ENCODE measurements around the gene G3BP2. TPM values are rescaled to one million over a fixed set of nuclear protein-coding genes. Genes with fewer than 3 reads are reported as not detected.
A peak's percentile ranks its signal among the peaks of the same experiment; 100 is the strongest.
"Not testable (repeated sequence)": the region's sequence is repeated elsewhere in the genome, so short reads cannot be mapped to it uniquely, and the experiment has no call there.

The G3BP2 gene
- total RNA-seq, 1 experiment from 2014 or later, result 187 TPM

- intact Hi-C loops (cut with micrococcal nuclease; ENCODE audit: unreplicated experiment), result no loop called here
- Histone ChIP-seq H3K36me3 (ENCODE audit: control insufficient read depth, insufficient read depth, low read length) (no peaks in the 10 kb centered on the region), H3K4me1 (no peaks in the 10 kb centered on the region), H3K27me3 (replicated peaks; ENCODE audit: control insufficient read depth, insufficient read depth, low read length) (no peaks in the 10 kb centered on the region), H3K9me3 (no peaks in the 10 kb centered on the region), H3K4me3 (ENCODE audit: low read depth, low read length) (no peak overlapping the region)
- DNase-seq, result no peak
- POLR2A ChIA-PET, result interaction anchor here (0.9 kb wide), 1 partner anchor 23 kb away, joined by 3 read pairs; no protein-coding TSS in a partner anchor
- Mint-ChIP-seq H3K4me1 (ENCODE audit: low read depth, unreplicated experiment) (no peaks in the 10 kb centered on the region), H3K27ac (ENCODE audit: unreplicated experiment) (no peak overlapping the region), H3K36me3 (ENCODE audit: insufficient read depth, unreplicated experiment) (peaks cover 6% of the 10 kb centered on the region), H3K9me3 (ENCODE audit: unreplicated experiment) (no peaks in the 10 kb centered on the region), H3K27me3 (ENCODE audit: insufficient read depth, unreplicated experiment) (no peaks in the 10 kb centered on the region), H3K4me3 (ENCODE audit: unreplicated experiment) (no peak overlapping the region)
- no TSS peak for BruUV-seq (replicated peaks)
- CTCF ChIA-PET, result no interaction called here
- no peak for TF ChIP-seq CTCF (IDR thresholded peaks at IDR 0.05; ENCODE audit: insufficient read depth in 1 of 2, low read depth in 1 of 2, low read length in 1 of 2, severe bottlenecking in 1 of 2, unreplicated experiment in 1 of 2)
Observed at GRCh38 chr4:75696581-75696980, 23.4 kb upstream of the G3BP2 start.

GRCh38 chr4:75696071-75696470 is 22.9 kb upstream of the G3BP2 start:
- ChIA-PET POLR2A (interaction anchor here (0.5 to 0.9 kb wide), 3 partner anchors 22 to 40 kb away, joined by 3 to 4 read pairs (median 3); partner anchors contain the start of gene USO1), CTCF (no interaction called here)
- H3K36me3 Mint-ChIP-seq (ENCODE audit: insufficient read depth, unreplicated experiment), result peaks cover 6% of the 10 kb centered on the region

GRCh38 chr4:75692066-75692465 is 18.9 kb upstream of the G3BP2 start:
- intact Hi-C loops (cut with micrococcal nuclease; ENCODE audit: unreplicated experiment); H3K27me3 ChIP-seq (replicated peaks; ENCODE audit: control insufficient read depth, insufficient read depth, low read length); H3K4me3 Mint-ChIP-seq (ENCODE audit: unreplicated experiment); H3K27me3 Mint-ChIP-seq (ENCODE audit: insufficient read depth, unreplicated experiment); H3K36me3 Mint-ChIP-seq (ENCODE audit: insufficient read depth, unreplicated experiment); H3K4me3 ChIP-seq (ENCODE audit: low read depth, low read length); H3K4me1 Mint-ChIP-seq (ENCODE audit: low read depth, unreplicated experiment); BruUV-seq (replicated peaks); H3K4me1 ChIP-seq; H3K36me3 ChIP-seq (ENCODE audit: control insufficient read depth, insufficient read depth, low read length); POLR2A ChIA-PET; DNase-seq; H3K9me3 Mint-ChIP-seq (ENCODE audit: unreplicated experiment); H3K9me3 ChIP-seq; H3K27ac Mint-ChIP-seq (ENCODE audit: unreplicated experiment): not testable (repeated sequence)
- CTCF ChIA-PET, result interaction anchor here (0.5 kb wide), 1 partner anchor 31 kb away, joined by 3 read pairs; no protein-coding TSS in a partner anchor

More at GRCh38 chr4:75696071-75696470, 22.9 kb upstream of the G3BP2 start:
- Histone ChIP-seq H3K4me3 (ENCODE audit: low read depth, low read length) (no peak overlapping the region), H3K36me3 (ENCODE audit: control insufficient read depth, insufficient read depth, low read length) (no peaks in the 10 kb centered on the region), H3K4me1 (no peaks in the 10 kb centered on the region), H3K9me3 (no peaks in the 10 kb centered on the region), H3K27me3 (replicated peaks; ENCODE audit: control insufficient read depth, insufficient read depth, low read length) (no peaks in the 10 kb centered on the region)
- Mint-ChIP-seq H3K27me3 (ENCODE audit: insufficient read depth, unreplicated experiment) (no peaks in the 10 kb centered on the region), H3K9me3 (ENCODE audit: unreplicated experiment) (no peaks in the 10 kb centered on the region), H3K4me3 (ENCODE audit: unreplicated experiment) (no peak overlapping the region), H3K4me1 (ENCODE audit: low read depth, unreplicated experiment) (no peaks in the 10 kb centered on the region), H3K27ac (ENCODE audit: unreplicated experiment) (no peak overlapping the region)
- intact Hi-C loops (cut with micrococcal nuclease; ENCODE audit: unreplicated experiment), result no loop called here
- BruUV-seq (replicated peaks), result no TSS peak
- TF ChIP-seq CTCF (IDR thresholded peaks at IDR 0.05; ENCODE audit: insufficient read depth in 1 of 2, low read depth in 1 of 2, low read length in 1 of 2, severe bottlenecking in 1 of 2, unreplicated experiment in 1 of 2), result no peak
- DNase-seq, result peak in 1 of 2 experiments; percentile 23

GRCh38 chr4:75687125-75687524 is 13.9 kb upstream of the G3BP2 start:
- H3K27me3 ChIP-seq (replicated peaks; ENCODE audit: control insufficient read depth, insufficient read depth, low read length); intact Hi-C loops (cut with micrococcal nuclease; ENCODE audit: unreplicated experiment); H3K4me3 Mint-ChIP-seq (ENCODE audit: unreplicated experiment); H3K4me1 ChIP-seq; H3K4me3 ChIP-seq (ENCODE audit: low read depth, low read length); CTCF ChIA-PET; DNase-seq; H3K4me1 Mint-ChIP-seq (ENCODE audit: low read depth, unreplicated experiment); H3K9me3 ChIP-seq; POLR2A ChIA-PET; H3K9me3 Mint-ChIP-seq (ENCODE audit: unreplicated experiment); H3K27me3 Mint-ChIP-seq (ENCODE audit: insufficient read depth, unreplicated experiment); H3K36me3 Mint-ChIP-seq (ENCODE audit: insufficient read depth, unreplicated experiment); H3K36me3 ChIP-seq (ENCODE audit: control insufficient read depth, insufficient read depth, low read length); H3K27ac Mint-ChIP-seq (ENCODE audit: unreplicated experiment); BruUV-seq (replicated peaks): not testable (repeated sequence)

All from Caco-2 (cell line).